Neuron (in vitro differentiated cells): ENCODE results near the gene ABCC1.
"Not testable (repeated sequence)": the region's sequence is repeated elsewhere in the genome, so short reads cannot be mapped to it uniquely, and the experiment has no call there.

ENCODE experiments used
- H2AFZ ChIP-seq: one replicate; pipeline ENCODE4 v1.6.1; 2013; ENCODE audit warnings: low read depth, mild to moderate bottlenecking, inconsistent platforms, low read length, moderate library complexity
- H3K27me3 ChIP-seq: one replicate; pipeline ENCODE4 v1.6.1; 2013; ENCODE audit warnings: low read length; ENCODE audit not compliant: insufficient read depth
- H3K36me3 ChIP-seq: one replicate; pipeline ENCODE4 v1.6.1; 2013; ENCODE audit warnings: low read length; ENCODE audit not compliant: insufficient read depth
- H3K4me1 ChIP-seq: one replicate; pipeline ENCODE4 v1.6.1; 2013; ENCODE audit warnings: low read length; ENCODE audit not compliant: insufficient read depth
- H3K4me3 ChIP-seq: 2 replicates; pipeline ENCODE4 v1.5.1; 2013; ENCODE audit warnings: mild to moderate bottlenecking, low read length, moderate library complexity
- H3K9me3 ChIP-seq: one replicate; pipeline ENCODE4 v1.6.1; 2013; ENCODE audit warnings: low read length

The ABCC1 gene

GRCh38 chr16:15949210-15950160 lies at the start of gene ABCC1:
Gene ABCC1 (plus strand): TSS chr16:15949616. CDS start chr16:15949752, 136 bp downstream.
- Histone ChIP-seq H3K4me3 (peak within 1 kb of the TSS; percentile 72), H3K4me1 (peaks cover 16% of the 10 kb centered on the region), H2AFZ (peak within 1 kb of the TSS; percentile 94), H3K9me3 (no peaks in the 10 kb centered on the region), H3K36me3 (no peaks in the 10 kb centered on the region), H3K27me3 (peaks cover 2% of the 10 kb centered on the region)

DNA sequence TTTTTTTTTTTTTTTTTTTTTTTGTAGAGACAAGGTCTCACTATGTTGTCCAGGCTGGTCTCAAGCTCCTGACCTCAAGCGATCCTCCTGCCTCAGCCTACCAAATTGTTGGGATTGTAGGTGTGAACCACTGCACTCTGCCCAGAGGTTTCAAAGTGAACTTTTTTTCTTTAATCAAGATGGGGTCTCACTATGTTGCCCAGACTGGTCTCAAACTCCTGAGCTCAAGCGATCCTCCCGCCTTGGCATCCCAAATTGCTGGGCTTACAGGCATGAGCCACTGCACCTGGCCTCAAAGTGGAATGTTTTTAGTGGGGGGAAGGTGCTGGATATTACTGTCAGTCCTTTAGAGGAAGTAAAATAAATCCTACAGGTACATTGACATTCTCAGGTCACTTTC lies 49.1 kb upstream of the ABCC1 start:
- H3K4me1 ChIP-seq: no peaks in the 10 kb centered on the region
- no peak overlapping the region for H3K4me3 ChIP-seq
- no peak overlapping the region for H2AFZ ChIP-seq
- no peaks in the 10 kb centered on the region for H3K36me3 ChIP-seq
- H3K27me3 ChIP-seq: no peaks in the 10 kb centered on the region
- no peaks in the 10 kb centered on the region for H3K9me3 ChIP-seq

DNA sequence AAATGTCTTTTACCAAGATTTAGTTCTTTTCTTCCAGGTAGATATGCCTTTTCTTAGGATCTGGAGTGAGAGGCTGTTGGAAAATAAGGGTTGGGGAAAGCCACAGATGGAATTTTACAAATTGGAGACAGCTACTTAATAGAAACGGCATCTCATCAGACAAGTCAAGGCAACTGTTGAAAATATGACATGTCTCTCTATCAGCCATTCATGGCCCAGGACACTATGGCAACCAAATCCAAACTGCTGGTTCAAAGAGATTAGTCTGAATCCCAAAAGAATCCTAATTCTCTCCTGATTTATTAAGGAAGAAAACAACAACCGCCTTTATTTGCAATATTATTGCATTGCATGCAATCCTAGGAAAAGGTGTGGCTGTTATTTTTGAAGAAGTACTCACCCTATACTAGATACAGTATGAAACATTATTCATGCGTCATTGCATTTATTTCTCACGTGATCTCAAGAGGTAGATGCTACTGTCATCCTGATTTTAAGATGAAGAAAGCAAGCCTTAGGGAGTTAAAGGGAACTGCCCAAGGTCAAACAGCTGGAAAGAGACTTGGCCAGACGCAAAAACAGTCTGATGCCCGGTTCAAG lies 48.4 kb upstream of the ABCC1 start:
- H3K9me3 ChIP-seq: no peaks in the 10 kb centered on the region

DNA sequence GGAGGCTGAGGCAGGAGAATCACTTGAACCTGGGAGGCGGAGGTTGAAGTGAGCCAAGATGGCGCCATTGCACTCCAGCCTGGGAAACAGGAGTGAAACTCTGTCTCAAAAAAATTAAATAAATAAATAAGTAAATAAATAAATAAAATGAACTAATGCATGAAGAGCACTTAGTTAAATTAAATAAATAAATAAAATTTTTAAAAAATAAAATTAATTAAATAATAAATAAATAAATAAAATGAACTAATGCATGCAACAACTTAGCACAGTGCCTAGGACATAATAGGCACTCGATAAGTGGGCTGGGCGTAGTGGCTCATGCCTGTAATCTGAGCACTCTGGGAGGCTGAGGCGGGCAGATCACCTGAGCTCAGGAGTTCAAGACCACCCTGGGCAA lies 45.5 kb upstream of the ABCC1 start:
- H3K4me3 ChIP-seq: no peak overlapping the region
- no peaks in the 10 kb centered on the region for H3K27me3 ChIP-seq
- no peak overlapping the region for H2AFZ ChIP-seq
- H3K36me3 ChIP-seq: no peaks in the 10 kb centered on the region
- H3K9me3 ChIP-seq: no peaks in the 10 kb centered on the region
- H3K4me1 ChIP-seq: no peaks in the 10 kb centered on the region

More for the DNA sequence above, 48.4 kb upstream of the ABCC1 start:
- no peaks in the 10 kb centered on the region for H3K36me3 ChIP-seq
- no peak overlapping the region for H3K4me3 ChIP-seq
- no peaks in the 10 kb centered on the region for H3K4me1 ChIP-seq
- no peaks in the 10 kb centered on the region for H3K27me3 ChIP-seq
- no peak overlapping the region for H2AFZ ChIP-seq

DNA sequence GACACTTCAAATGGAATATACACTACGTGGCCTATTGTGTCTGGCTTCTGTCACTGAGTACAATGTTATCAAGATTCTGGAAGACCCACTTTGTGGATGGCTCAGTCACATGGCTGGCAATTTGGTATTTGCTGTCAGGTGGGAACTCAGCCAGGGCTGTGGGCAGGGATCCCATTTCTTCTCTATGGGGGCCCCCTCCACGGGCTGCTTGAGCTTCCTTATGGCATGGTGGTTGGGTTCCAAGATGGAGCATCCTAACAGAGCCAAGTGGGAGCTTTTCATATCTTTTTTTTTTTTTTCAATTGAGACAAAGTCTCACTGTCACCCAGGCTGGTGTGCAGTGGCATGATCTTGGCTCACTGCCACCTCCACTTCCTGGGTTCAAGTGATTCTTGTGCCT lies 43.0 kb upstream of the ABCC1 start:
- no peaks in the 10 kb centered on the region for H3K4me1 ChIP-seq
- H3K9me3 ChIP-seq: no peaks in the 10 kb centered on the region
- H3K27me3 ChIP-seq: no peaks in the 10 kb centered on the region
- no peak overlapping the region for H2AFZ ChIP-seq
- no peak overlapping the region for H3K4me3 ChIP-seq
- H3K36me3 ChIP-seq: no peaks in the 10 kb centered on the region

GRCh38 chr16:15907863-15908478 lies 41.4 kb upstream of the ABCC1 start:
- no peak overlapping the region for H2AFZ ChIP-seq
- no peaks in the 10 kb centered on the region for H3K27me3 ChIP-seq
- no peak overlapping the region for H3K4me3 ChIP-seq
- no peaks in the 10 kb centered on the region for H3K36me3 ChIP-seq
- H3K4me1 ChIP-seq: no peaks in the 10 kb centered on the region
- no peaks in the 10 kb centered on the region for H3K9me3 ChIP-seq

DNA sequence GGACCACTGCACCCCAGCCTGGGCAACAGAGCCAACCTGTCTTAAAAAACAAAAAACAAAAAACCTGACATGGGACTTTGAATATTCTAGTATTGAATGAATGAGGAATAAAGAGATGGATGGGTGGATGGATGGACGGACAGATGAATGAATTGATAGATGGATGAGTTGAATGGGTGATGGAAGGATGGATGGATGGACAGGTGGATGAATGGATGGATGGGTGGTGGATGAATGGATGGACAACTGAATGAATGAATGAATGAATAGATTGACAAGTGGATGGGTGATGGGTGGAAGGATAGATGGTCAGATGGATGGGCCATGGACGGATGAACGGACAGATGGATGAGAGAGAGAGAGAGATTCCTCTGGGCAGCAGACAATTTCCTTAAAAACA lies 38.2 kb upstream of the ABCC1 start:
- Histone ChIP-seq H3K4me1 (no peaks in the 10 kb centered on the region), H3K27me3 (no peaks in the 10 kb centered on the region), H3K9me3 (no peaks in the 10 kb centered on the region), H3K36me3 (no peaks in the 10 kb centered on the region), H2AFZ (no peak overlapping the region), H3K4me3 (no peak overlapping the region)

- Histone ChIP-seq H3K9me3 (no peaks in the 10 kb centered on the region), H3K4me1 (no peaks in the 10 kb centered on the region), H3K27me3 (no peaks in the 10 kb centered on the region), H3K36me3 (no peaks in the 10 kb centered on the region), H2AFZ (no peak overlapping the region), H3K4me3 (no peak overlapping the region)
Measured at GRCh38 chr16:15913046-15913698, 36.2 kb upstream of the ABCC1 start.

DNA sequence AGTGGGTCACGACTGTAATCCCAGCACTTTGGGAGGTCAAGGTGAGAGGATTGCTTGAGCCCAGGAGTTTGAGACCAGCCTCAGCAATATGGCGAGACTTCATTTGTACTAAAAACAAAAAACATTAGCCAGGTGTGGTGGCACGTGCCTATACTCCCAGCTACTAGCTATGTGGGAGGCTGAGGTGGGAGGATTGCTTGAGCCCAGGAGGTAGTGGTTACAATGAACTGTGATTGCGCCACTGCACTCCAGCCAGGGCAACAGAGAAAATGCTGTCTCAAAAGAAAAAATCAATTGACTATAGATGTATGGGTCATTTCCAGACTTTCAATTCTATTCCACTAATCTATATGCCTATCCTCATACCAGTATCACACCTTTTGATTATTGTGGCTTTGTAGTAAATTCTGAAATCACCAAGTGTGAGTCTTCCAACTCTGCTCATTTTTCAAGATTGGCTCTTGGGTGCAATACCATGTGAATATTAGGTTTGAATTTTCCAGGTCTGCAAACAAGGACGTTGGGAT lies 33.8 kb upstream of the ABCC1 start:
- H3K27me3 ChIP-seq: no peaks in the 10 kb centered on the region
- no peaks in the 10 kb centered on the region for H3K4me1 ChIP-seq
- no peak overlapping the region for H2AFZ ChIP-seq
- no peak overlapping the region for H3K4me3 ChIP-seq
- no peaks in the 10 kb centered on the region for H3K9me3 ChIP-seq
- H3K36me3 ChIP-seq: no peaks in the 10 kb centered on the region

DNA sequence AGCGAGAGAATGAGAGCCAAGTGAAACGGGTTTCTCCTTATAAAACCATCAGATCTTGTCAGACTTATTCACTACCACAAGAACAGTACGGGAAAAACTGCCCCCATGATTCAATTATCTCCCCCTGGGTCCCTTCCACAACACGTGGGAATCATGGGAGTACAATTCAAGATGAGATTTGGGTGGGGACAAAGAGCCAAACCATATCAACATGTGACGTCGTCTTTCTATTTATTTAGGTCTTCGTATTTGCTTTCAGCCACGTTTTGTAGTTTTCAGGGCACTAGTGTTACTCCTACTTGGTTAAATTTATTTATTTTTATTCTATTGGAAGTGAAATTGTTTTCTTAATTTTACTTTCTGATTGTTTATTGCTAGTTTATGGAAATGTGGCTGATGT lies 33.1 kb upstream of the ABCC1 start:
- Histone ChIP-seq H2AFZ (no peak overlapping the region), H3K36me3 (no peaks in the 10 kb centered on the region), H3K4me1 (no peaks in the 10 kb centered on the region), H3K4me3 (no peak overlapping the region), H3K27me3 (no peaks in the 10 kb centered on the region), H3K9me3 (no peaks in the 10 kb centered on the region)

- not testable (repeated sequence) for H3K36me3 ChIP-seq, H3K27me3 ChIP-seq, H3K9me3 ChIP-seq, H3K4me1 ChIP-seq, H3K4me3 ChIP-seq, H2AFZ ChIP-seq
Measured at GRCh38 chr16:15918314-15918713, 31.1 kb upstream of the ABCC1 start.

DNA sequence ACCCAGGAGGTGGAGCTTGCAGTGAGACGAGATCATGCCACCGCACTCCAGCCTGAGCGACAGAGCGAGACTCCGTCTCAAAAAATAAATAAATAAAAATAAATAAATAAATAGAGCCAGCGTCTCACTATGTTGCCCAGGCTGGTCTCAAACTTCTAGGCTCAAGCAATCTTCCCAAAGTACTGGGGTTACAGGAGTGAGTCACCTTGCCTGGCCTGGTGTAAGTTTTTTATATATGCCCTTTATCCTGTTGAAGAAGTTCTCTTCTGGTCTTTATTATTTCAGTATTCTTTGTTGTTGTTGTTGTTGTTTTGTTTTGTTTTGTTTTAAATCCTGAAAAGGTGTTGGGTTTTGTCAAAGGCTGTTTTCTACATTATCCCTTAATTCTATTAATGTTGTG lies 30.1 kb upstream of the ABCC1 start:
- no peaks in the 10 kb centered on the region for H3K9me3 ChIP-seq
- H3K4me1 ChIP-seq: no peaks in the 10 kb centered on the region
- no peaks in the 10 kb centered on the region for H3K27me3 ChIP-seq
- no peaks in the 10 kb centered on the region for H3K36me3 ChIP-seq
- no peak overlapping the region for H3K4me3 ChIP-seq
- H2AFZ ChIP-seq: no peak overlapping the region

GRCh38 chr16:15924996-15925395 lies 24.4 kb upstream of the ABCC1 start:
- H3K4me1 ChIP-seq: no peaks in the 10 kb centered on the region
- H3K27me3 ChIP-seq: no peaks in the 10 kb centered on the region
- no peak overlapping the region for H2AFZ ChIP-seq
- no peaks in the 10 kb centered on the region for H3K9me3 ChIP-seq
- H3K36me3 ChIP-seq: no peaks in the 10 kb centered on the region
- H3K4me3 ChIP-seq: no peak overlapping the region
